ENCODE data around the gene SUMO3. TPM values are rescaled to one million over a fixed set of nuclear protein-coding genes. Genes with fewer than 3 reads are reported as not detected.

The SUMO3 gene
- total and polyA plus RNA-seq, 12 donors: 21.1 to 92.3 (median 72.1) TPM

DNA sequence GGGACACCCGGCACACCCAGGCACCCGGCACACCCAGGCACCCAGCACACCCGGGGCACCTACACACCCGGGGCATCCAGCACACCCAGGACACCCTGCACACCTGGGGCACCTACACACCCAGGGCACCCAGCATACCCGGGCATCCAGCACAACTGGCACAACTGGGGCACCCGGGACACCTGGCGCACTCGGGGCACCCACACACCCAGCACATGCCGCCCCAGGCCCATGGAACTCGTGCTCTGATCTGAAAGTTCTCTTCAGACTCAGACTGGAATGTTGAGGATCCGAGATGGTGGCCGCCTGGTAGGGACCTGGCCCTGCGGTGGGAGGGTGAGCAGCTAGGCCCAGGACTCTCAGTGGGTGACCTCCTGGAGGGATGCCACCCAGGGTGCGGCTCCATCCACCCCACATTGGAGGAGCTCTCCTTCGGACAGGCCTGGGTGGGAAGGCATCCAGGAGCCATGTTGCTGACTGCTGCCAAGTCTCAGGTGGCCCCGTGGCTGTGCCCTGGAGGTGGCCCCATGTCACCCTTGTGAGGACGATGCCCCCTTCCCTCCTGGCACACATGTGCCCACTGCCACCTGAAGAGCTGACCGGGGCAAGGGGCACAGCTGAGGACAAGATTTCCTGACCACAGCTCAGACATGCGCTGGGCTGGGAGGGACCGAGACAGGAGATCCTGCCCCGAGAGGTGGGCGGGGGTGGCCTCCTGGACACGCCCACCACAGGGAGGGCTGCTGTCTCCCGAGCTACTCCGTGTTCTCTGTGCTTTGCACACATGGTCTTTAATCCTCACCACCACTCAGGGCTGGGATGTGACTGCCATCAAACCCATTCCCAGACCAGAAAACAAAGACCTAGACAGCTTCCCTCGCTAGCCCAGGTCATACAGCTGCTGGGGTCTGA is 53.3 kb downstream of the SUMO3 start:
- H3K4me1 ChIP-seq (replicated peaks in 1 of 2): no peaks in the 10 kb centered on the region
- 51 to 73% (median 69%) methylated on average over 5 to 26 of the region's 26 CpGs for WGBS, 4 donors
- H3K27ac ChIP-seq: no peak overlapping the region
- H3K9me3 ChIP-seq (replicated peaks in 1 of 3): no peaks in the 10 kb centered on the region
- TF ChIP-seq, protein P1, sequence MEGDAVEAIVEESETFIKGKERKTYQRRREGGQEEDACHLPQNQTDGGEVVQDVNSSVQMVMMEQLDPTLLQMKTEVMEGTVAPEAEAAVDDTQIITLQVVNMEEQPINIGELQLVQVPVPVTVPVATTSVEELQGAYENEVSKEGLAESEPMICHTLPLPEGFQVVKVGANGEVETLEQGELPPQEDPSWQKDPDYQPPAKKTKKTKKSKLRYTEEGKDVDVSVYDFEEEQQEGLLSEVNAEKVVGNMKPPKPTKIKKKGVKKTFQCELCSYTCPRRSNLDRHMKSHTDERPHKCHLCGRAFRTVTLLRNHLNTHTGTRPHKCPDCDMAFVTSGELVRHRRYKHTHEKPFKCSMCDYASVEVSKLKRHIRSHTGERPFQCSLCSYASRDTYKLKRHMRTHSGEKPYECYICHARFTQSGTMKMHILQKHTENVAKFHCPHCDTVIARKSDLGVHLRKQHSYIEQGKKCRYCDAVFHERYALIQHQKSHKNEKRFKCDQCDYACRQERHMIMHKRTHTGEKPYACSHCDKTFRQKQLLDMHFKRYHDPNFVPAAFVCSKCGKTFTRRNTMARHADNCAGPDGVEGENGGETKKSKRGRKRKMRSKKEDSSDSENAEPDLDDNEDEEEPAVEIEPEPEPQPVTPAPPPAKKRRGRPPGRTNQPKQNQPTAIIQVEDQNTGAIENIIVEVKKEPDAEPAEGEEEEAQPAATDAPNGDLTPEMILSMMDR (IDR thresholded peaks at IDR 0.05): no peak
- no peaks in the 10 kb centered on the region for H3K27me3 ChIP-seq
- no peak overlapping the region for H3K4me3 ChIP-seq
- peak in 1 of 7 donors; percentile 48 for DNase-seq
- intact Hi-C loops (cut with DNase I): no loop called here
- H3K36me3 ChIP-seq (replicated peaks in 1 of 2): no peaks in the 10 kb centered on the region

DNA sequence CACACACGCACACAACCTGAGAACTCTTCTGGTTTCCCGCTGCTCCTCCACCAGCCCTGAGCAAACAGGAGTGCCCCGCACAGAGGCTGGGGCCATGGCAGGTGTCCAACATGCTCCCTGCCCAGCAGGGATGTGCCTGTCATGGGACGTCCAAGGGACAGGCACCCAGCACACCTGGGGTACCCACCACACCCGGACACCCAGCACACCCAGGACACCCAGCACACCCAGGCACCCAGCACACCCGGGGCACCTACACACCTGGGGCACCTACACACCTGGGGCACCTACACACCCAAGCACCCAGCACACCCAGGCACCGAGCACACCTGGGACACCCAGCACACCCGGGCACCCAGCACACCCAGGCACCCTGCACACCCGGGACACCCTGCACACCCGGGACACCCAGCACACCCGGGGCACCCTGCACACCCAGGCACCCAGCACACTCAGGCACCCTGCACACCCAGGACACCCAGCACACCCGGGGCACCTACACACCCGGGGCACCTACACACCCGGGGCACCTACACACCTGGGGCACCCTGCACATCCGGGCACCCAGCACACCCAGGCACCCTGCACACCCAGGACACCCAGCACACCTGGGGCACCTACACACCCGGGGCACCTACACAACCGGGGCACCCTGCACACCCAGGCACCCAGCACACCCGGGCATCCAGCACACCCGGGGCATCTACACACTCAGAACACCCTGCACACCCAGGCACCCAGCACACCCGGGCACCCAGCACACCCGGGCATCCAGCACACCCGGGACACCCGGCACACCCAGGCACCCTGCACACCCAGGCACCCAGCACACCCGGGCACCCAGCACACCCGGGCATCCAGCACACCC is 54.2 kb downstream of the SUMO3 start:
- intact Hi-C loops (cut with DNase I): no loop called here
- Histone ChIP-seq H3K9me3 (replicated peaks in 1 of 3) (no peaks in the 10 kb centered on the region), H3K4me1 (replicated peaks in 1 of 2) (no peaks in the 10 kb centered on the region), H3K27ac (no peak overlapping the region), H3K4me3 (no peak overlapping the region), H3K27me3 (no peaks in the 10 kb centered on the region), H3K36me3 (replicated peaks in 1 of 2) (no peaks in the 10 kb centered on the region)
- 76 to 88% (median 83%) methylated on average over 9 to 25 of the region's 25 CpGs for WGBS, 4 donors
- DNase-seq: peak in 1 of 7 donors; percentile 36
- TF ChIP-seq POLR2A (IDR thresholded peaks at IDR 0.05): no peak
- TF ChIP-seq, protein P1 (IDR thresholded peaks at IDR 0.05): no peak

DNA sequence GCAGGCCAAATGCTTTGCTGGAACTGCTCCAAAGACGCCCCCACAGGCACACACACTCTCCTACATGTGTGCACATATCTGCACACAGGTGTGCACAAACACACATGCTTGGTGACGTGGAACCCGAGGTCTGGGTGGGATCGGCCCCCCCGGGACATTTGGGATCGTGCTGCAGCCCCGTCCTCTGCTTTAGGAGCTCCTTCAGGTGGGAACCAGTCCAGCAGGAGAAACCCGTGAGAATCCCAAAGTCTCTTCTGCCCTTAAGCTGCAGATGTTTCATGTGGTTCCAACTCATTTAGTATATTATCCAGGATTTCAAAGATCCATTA is 54.8 kb downstream of the SUMO3 start:
- intact Hi-C loops (cut with DNase I): no loop called here
- WGBS, 4 donors: 68 to 83% (median 73%) methylated on average over 5 to 8 of the region's 8 CpGs
- peak in 1 of 7 donors; percentile 29 for DNase-seq

More for the DNA sequence above, 54.8 kb downstream of the SUMO3 start:
- no peaks in the 10 kb centered on the region for H3K27me3 ChIP-seq
- TF ChIP-seq, protein P1 (IDR thresholded peaks at IDR 0.05): no peak
- TF ChIP-seq POLR2A (IDR thresholded peaks at IDR 0.05): no peak
- H3K4me3 ChIP-seq: no peak overlapping the region
- H3K27ac ChIP-seq: no peak overlapping the region
- H3K9me3 ChIP-seq (replicated peaks in 1 of 3): no peaks in the 10 kb centered on the region
- H3K4me1 ChIP-seq (replicated peaks in 1 of 2): no peaks in the 10 kb centered on the region
- H3K36me3 ChIP-seq (replicated peaks in 1 of 2): no peaks in the 10 kb centered on the region
